Activated B cell treated with CpG ODN at 0.5 μM for 24 hours (primary cell): ENCODE results near the gene PHF13. TPM values are rescaled to one million over a fixed set of nuclear protein-coding genes. Genes with fewer than 3 reads are reported as not detected.

Experiments used
- ATAC-seq: fragments of 200-7000 bp; cut with Tn5 transposase; one replicate; pipeline ENCODE4 v1.10.0; 2021; ENCODE audit warnings: low read depth, mild to moderate bottlenecking, moderate library complexity
- CTCF ChIA-PET: fragments of 350-600 bp; sonication (Branson Sonifier 250); formaldehyde crosslinking; loops from one replicate; lab custom pipeline; 2021; ENCODE audit warnings: antibody characterized with exemption; lab: Charles Lee
- POLR2A ChIA-PET: fragments of 350-600 bp; sonication (Branson Sonifier 250); formaldehyde crosslinking; loops from one replicate; lab custom pipeline; 2021; ENCODE audit warnings: antibody characterized with exemption; lab: Charles Lee
- DNase-seq: peaks from one replicate; pipeline ENCODE4 v3.0.0; 2022
- H3K27ac Mint-ChIP-seq: one replicate; pipeline ENCODE4 v1.8.0; 2020; ENCODE audit warnings: mixed read lengths
- H3K27me3 Mint-ChIP-seq: one replicate; pipeline ENCODE4 v1.8.0; 2021; ENCODE audit warnings: mixed read lengths
- H3K36me3 Mint-ChIP-seq: one replicate; pipeline ENCODE4 v1.8.0; 2021; ENCODE audit warnings: low read depth, mixed read lengths
- H3K4me1 Mint-ChIP-seq: one replicate; pipeline ENCODE4 v1.8.0; 2021; ENCODE audit warnings: mixed read lengths
- H3K4me3 Mint-ChIP-seq: one replicate; pipeline ENCODE4 v1.8.0; 2020; ENCODE audit warnings: mild to moderate bottlenecking, mixed read lengths
- H3K9me3 Mint-ChIP-seq: one replicate; pipeline ENCODE4 v1.8.0; 2020; ENCODE audit warnings: mixed read lengths
- CTCF ChIP-seq: fragments of 200-600 bp; IDR thresholded peaks from one replicate; pipeline ENCODE4 v1.8.0; 2022; ENCODE audit warnings: antibody characterized with exemption, mild to moderate bottlenecking
- intact Hi-C: fragments of 100-400 bp; cut with micrococcal nuclease; formaldehyde crosslinking; loops from one replicate; pipeline ENCODE4 v1.15.1; 2024
- total RNA-seq: library from RNA; stranded (reverse); gene quantifications from 2 replicates; pipeline ENCODE4 v1.2.3, GENCODE V29; 2022

Gene PHF13
- total RNA-seq, 1 donor from 2014 or later, result 6.1 TPM

GRCh38 chr1:6582370-6582769 is 31.2 kb upstream of the PHF13 start:
- DNase-seq (no peak), ATAC-seq (no peak)
- peak overlapping the region; percentile 15 for H3K4me3 Mint-ChIP-seq
- TF ChIP-seq CTCF, result no peak
- intact Hi-C loops, result no loop called here
- ChIA-PET POLR2A (interaction anchor here (4.3 kb wide), 1 partner anchor 19 kb away, joined by 94 read pairs; the partner anchor contains the start of gene KLHL21), CTCF (no interaction called here)
- no peaks in the 10 kb centered on the region for H3K9me3 Mint-ChIP-seq
- peaks cover 45% of the 10 kb centered on the region for H3K4me1 Mint-ChIP-seq
- no peaks in the 10 kb centered on the region for H3K27me3 Mint-ChIP-seq
- peaks cover 17% of the 10 kb centered on the region for H3K36me3 Mint-ChIP-seq
- H3K27ac Mint-ChIP-seq, result peak overlapping the region; percentile 65

GRCh38 chr1:6584126-6585080 is 29.1 kb upstream of the PHF13 start:
- TF ChIP-seq CTCF, result no peak
- ChIA-PET POLR2A (interaction anchor here (0.7 kb wide), 1 partner anchor 31 kb away, joined by 4 read pairs; no protein-coding TSS in a partner anchor), CTCF (no interaction called here)
- Mint-ChIP-seq H3K9me3 (no peaks in the 10 kb centered on the region), H3K27me3 (no peaks in the 10 kb centered on the region), H3K27ac (no peak overlapping the region), H3K36me3 (peaks cover 31% of the 10 kb centered on the region), H3K4me3 (no peak overlapping the region), H3K4me1 (peaks cover 42% of the 10 kb centered on the region)
- DNase-seq (no peak), ATAC-seq (no peak)
- intact Hi-C loops, result no loop called here

GRCh38 chr1:6585081-6585722 is 28.3 kb upstream of the PHF13 start:
- TF ChIP-seq CTCF, result no peak
- POLR2A ChIA-PET, result no interaction called here
- peaks cover 37% of the 10 kb centered on the region for H3K4me1 Mint-ChIP-seq

GRCh38 chr1:6585841-6586240 is 27.7 kb upstream of the PHF13 start:
- no peak for DNase-seq
- H3K4me3 Mint-ChIP-seq, result no peak overlapping the region
- POLR2A ChIA-PET, result no interaction called here

More at GRCh38 chr1:6585081-6585722, 28.3 kb upstream of the PHF13 start:
- no peaks in the 10 kb centered on the region for H3K27me3 Mint-ChIP-seq
- ATAC-seq (no peak), DNase-seq (no peak)
- H3K9me3 Mint-ChIP-seq, result no peaks in the 10 kb centered on the region
- no peak overlapping the region for H3K27ac Mint-ChIP-seq
- H3K36me3 Mint-ChIP-seq, result peaks cover 38% of the 10 kb centered on the region
- CTCF ChIA-PET, result no interaction called here
- H3K4me3 Mint-ChIP-seq, result no peak overlapping the region
- intact Hi-C loops, result no loop called here

More at GRCh38 chr1:6585841-6586240, 27.7 kb upstream of the PHF13 start:
- TF ChIP-seq CTCF, result no peak
- Mint-ChIP-seq H3K27me3 (no peaks in the 10 kb centered on the region), H3K9me3 (no peaks in the 10 kb centered on the region), H3K27ac (no peak overlapping the region), H3K4me1 (peaks cover 31% of the 10 kb centered on the region), H3K36me3 (peaks cover 41% of the 10 kb centered on the region)
- no peak for ATAC-seq
- intact Hi-C loops, result no loop called here
- CTCF ChIA-PET, result no interaction called here
